Activated CD4-positive, alpha-beta T cell treated with anti-CD3 and anti-CD28 coated beads, Interleukin-2, amount 50 U/mL, for 1 hour (primary cell): Measurements from ENCODE around the gene DNAAF5.
"Not testable (repeated sequence)": the region's sequence is repeated elsewhere in the genome, so short reads cannot be mapped to it uniquely, and the experiment has no call there.

Experiments used
- DNase-seq: peaks from one replicate; pipeline ENCODE4 v3.0.0-alpha.2; 2020

The DNAAF5 gene

DNA sequence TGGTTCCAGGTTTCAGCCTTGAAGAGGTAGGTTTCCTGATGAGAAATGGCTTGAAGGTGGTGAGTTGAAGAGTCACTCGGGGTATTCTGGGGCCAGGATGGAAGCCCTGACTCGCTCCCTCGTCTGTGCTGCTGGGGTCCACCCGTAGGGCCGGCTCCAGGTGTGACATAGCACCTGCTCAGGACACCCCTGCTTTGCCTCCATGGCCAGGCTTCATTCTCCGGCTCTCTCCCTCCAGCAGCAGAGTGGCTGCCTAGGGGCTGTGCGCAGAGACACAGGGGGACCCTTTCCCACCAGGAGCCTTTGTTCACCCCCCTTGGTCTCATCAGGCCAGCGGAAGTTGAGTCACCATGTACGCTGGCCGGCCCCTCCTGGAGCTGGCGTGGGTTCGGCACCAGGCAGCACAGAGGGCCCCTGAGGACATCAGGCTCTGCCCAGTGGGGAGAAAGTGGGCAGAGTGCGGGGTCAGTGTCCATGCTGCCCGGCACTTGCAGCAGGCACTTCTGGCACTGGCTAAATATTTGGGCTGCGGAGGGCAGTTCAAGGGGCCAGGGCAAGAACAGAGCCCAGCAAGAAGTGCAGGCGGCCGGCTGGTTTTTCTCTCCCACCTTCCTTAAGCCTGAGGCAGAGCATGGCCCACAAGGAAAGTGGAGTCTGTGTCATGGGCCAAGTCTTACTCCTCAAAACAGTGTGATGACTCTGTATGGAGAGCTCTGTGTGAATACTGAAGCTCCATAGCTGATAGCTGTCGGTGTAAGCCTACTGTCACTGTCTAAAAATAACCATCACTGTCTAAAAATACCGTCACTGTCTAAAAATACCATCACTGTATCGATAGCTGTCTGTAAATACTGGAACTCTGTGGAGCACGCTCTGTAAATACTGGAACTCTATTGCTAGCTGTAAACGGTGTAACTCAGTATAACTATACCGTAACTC lies 4.3 kb downstream of the DNAAF5 start:
- no peak for DNase-seq

DNA sequence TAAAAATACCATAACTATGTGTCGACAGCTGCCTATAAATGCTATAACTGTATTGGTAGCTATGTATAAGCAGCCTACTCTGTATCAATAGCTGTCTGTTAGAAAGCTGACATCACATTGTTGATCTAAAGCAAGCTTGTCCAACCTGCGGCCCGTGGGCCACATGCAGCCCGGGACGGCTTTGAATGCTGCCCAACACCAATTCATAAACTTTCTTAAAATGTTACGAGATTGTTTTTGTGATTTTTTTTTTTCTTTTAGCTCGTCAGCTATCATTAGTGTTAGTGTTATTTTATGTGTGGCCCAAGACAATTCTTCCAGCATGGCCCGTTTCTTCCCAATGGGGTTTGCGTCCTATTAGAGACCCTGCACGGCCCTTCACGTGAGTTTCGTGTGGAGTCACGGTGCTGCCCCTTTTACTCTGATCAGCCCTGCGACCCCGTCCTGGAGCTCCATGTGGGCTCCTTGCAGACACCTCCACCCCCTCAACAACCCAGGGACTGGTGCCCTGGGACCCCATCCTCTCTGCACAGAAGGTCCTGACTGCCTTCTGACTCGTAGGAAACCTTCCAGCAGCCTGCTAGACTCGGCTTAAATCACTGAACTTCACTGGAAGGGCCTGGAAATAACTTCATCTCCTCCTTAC lies 5.1 kb downstream of the DNAAF5 start:
- no peak for DNase-seq

DNA sequence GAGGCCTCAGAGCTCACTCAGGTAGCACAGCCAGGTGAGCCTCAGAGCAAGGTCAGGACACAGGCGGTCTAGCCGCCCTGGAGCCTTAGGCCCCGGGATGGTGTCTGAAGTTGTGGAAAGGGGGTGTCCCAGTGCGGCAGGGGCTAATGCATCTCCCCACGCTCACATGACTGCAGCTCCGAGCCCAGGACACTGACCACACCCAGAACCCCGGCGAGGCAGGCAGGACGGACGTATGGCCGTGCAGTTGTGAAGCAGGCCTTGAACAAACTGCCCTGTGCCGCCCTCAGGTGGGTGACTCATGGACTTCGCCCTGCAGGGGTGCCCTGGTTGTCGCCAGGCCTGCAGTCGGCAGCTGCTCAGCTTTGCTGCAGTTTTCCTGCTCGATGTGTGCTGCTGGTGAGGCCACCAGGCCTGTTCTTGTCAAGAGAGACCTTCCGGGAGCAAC lies 5.6 kb downstream of the DNAAF5 start:
- peak; percentile 18 for DNase-seq

DNA sequence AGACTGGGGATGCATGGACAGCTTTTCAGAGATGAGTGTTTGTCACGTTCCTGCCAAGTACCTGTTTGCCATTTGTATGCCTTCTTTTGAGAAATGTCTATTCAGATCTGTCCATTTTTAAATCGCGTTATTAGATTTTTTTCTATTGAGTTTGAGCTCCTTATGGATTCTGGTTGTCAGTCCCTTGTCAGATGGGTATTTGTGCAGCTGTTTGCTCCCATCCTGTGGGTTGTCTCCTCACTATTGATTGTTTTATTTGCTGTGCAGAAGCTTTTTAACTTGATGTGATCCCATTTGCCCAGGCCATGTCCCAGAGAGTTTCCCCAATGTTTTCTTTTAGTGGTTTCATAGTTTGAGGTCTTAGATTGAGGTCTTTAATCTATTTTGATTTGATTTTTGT lies 6.1 kb downstream of the DNAAF5 start:
- DNase-seq: no peak

DNA sequence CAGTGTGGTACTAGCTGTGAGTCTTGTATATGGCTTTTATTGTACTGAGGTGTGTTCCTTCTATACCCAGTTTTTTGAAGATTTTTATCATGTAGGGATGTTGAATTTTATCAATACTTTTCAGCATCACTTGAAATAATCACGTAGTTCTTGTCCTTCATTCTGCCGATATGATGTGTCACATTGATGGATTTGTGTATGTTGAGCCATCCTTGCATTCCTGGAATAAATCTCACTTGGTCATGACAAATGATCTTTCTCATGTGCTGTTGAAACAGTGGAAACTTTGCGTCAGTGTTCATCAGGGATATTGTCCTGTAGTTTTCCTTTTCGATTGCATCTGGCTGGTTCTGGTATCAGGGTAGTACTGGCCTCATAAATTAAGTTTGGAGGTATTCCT lies 7.7 kb downstream of the DNAAF5 start:
- no peak for DNase-seq

DNA sequence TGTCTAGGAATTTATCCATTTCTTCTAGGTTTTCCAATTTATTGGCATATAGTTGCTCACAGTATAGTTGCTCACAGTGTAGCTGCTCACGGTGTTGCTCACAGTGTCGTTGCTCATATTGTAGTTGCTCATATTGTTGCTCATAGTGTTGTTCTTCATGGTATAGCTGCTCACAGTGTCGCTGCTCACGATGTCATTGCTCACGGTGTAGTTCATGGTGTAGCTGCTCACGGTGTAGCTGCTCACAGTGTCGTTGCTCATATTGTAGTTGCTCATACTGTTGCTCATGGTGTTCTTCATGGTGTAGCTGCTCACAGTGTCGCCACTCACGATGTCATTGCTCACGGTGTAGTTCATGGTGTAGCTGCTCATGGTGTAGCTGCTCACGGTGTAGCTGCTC lies 8.3 kb downstream of the DNAAF5 start:
- DNase-seq: no peak

DNA sequence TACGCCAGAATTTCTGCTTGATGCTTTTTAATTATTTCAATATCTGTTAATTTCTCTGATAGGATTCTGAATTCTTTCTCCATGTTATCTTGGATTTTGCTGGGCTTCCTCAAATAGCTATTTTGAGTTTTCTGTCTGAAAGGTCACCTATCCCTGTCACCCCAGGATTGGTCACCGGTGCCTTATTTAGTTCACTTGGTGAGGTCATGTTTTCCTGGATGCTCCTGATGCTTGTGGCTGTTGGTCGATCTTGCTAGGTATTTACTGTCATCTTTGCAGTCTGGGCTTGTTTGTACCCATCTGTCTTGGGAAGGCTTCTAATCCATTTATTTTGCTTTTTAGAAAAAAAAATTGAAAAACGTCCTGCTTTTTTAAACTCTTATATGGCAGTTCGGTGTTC lies 11.7 kb downstream of the DNAAF5 start:
- DNase-seq: no peak

DNA sequence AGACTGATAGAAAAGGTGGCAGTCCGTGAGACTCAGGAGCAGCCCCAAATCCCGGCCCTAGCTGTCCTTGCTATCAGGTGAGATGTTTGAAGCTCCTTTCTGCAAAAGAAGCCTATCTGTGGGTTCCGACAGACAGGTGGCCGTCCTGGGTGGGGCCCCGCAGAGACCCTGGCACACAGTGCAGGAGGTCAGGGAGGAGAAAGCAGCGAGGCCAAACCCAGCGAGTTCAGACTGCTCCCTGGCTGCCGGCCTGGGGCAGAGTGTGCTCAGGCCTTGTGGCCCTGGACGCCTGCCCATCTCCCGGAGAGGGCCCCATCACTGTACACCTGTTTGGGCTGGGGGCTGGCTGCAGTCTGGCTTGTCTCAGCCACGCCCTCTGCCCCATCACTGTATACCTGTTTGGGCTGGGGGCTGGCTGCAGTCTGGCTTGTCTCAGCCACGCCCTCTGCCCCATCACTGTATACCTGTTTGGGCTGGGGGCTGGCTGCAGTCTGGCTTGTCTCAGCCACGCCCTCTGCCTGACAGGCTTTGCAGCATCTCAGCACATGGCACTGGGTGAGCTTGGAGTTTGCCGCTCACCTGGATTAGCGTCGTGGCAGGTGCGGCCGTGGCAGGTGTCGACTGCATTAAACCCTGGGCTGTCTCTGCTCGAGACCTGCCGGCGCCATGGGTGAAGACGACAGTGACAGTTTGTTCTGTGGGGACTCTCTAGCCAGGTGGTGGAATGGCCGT lies 12.4 kb downstream of the DNAAF5 start:
- no peak for DNase-seq

DNA sequence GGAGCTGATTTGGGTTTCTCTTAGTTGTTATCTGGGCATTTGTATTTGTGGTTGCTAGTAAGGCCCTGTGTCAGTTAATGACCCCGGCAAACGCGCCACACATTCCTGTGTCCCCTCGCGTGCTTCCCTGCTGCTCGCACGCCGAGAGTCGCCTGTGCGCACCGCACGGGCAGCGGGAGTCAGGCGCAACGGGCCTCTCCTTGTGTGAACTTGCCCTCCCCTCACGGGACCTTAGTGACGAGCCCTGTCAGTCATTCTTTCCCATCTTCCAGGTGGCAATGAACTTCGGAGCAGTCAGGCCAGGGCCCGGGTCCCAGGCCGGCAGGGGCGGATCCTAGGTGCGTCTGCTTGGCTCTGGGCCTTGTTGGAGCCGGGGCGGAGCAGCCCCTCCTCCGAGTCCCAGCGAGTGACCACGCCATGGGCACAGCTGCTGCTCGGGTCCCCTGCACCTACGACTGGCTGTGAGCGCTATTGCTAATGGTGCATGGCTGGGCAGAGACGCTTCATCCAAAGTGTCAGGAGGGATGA lies 13.0 kb downstream of the DNAAF5 start:
- no peak for DNase-seq

DNA sequence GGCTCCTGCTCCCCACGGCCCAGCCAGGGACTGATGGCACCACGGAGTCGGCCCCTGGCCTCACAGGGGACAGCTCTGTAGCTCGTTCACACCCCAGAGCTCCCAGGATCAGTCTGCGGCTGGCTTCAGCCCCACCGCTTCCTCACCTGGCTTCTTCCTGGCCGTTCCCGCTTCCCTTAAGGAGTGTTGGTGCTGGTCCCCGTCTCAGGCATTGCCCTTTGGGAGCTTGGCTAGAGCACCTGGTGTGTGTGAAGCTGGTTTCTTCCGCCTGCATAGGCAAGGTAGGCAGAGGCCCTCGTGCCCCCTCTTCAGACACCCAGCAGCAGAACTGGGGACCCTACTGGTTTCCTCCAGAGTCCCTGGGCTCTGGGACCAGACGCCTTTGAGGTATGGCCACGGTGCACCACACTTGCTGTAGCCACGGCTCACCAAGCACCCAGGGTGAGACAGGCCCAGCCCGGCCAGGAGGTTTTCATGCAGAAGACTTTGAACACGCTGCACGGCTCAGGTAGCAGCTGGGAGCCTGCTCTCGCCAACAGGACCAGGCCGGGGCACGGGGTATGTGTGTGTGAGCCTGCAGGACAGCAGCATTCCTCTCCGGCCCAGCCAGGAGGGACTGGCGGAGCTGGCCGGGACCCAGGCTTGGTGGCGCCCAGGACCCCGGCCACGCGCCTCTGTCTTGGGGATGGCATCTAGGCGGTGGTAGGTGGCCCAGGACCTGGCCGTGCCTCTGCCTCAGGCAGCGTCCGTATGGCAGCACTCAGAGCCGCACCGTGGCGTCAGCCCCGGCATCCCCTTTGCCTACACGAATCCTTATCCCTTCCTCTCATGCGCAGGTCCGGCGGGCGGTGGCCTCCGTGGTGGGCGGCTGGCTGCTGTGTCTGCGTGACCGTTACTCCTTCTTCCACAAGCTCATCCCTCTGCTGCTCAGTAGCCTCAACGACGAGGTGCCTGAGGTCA lies 13.8 kb downstream of the DNAAF5 start:
- no peak for DNase-seq

DNA sequence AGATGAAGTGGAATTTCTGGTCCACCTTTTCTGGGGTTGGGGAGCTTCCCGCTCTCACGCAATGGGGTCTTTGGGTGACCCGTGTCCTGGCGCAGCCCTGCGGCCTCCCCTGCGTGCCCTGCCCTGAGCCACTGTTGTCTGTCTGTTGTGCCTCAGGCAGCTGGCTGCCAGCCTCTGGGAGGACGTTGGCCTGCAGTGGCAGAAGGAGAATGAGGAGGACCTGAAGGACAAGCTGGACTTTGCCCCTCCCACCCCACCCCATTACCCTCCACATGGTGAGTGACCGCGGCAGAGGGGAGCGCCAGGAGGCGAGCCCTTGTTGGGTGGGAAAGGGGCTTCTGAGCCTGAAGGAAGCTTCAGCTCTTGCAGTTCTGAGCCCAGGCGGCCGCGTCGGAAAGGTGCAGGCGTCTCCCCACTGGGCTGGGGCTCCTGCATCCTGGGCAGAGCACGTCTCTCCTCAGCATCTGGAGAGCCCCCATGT lies 14.7 kb downstream of the DNAAF5 start:
- DNase-seq: no peak

DNA sequence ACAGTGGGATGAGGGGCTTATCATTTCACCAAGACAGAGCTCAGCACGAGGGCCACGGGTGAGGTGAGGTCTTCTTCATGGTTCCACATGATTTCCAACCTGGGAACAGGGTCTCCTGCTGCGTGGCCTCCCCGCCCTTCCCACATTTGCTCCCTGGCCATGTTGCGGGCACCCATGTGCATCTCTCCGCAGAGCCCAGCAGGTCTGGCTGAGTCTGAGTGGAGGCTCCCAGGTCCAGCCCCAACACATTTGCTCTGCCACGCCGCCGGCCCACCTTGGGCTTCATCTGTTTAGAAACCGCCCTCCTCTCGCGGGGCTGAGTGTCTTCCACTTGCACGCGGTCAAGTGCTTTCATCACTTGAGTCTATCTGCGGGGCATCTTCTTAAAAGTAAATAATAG lies 15.4 kb downstream of the DNAAF5 start:
- no peak for DNase-seq

DNA sequence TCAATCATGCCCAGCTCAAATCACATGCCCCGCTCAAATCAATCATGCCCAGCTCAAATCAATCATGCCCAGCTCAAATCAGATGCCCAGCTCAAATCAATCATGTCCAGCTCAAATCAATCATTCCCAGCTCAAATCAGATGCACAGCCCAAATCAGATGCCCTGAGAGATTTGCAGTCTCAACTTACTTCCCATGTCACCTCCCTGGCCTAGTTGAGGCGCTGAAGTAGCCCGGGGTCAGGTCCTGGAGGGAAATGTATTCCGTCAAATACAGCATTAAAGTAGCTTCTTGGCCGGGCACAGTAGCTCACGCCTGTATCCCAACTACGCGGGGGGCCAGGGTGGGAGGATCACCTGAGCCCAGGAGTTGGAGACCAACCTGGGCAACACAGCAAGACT lies 16.3 kb downstream of the DNAAF5 start:
- DNase-seq: no peak

DNA sequence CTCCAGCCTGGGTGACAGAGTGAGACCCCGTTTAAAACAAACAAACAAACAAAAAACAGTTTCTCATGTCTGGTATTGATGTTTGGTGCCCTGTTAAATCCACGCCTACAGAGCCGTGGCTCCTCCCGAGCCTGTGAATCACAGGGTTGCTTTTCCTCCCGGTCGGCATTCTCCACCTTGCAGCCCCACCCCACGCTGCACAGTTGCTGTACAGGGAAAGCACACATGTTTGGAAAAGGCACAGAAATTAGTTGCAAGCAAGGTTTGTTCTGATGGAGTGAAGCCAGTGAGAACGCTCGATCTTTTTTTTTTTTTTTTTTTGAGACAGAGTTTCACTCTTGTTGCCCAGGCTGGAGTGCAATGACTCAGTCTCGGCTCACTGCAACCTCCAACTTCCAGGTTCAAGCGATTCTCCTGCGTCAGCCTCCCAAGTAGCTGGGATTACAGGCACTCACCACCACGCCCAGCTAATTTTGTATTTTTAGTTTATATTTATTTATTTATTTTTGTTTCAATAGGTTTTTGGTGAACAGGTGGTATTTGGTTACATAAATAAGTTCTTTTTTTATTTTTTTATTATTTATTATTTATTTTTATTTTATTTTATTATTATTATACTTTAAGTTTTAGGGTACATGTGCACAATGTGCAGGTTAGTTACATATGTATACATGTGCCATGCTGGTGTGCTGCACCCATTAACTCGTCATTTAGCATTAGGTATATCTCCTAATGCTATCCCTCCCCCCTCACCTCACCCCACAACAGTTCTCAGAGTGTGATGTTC lies 17.0 kb downstream of the DNAAF5 start:
- not testable (repeated sequence) for DNase-seq

DNA sequence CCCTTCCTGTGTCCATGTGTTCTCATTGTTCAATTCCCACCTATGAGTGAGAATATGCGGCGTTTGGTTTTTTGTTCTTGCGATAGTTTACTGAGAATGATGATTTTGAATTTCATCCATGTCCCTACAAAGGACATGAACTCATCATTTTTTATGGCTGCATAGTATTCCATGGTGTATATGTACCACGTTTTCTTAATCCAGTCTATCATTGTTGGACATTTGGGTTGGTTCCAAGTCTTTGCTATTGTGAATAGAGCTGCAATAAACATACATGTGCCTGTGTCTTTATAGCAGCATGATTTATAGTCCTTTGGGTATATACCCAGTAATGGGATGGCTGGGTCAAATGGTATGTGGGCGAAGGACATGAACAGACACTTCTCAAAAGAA lies 17.6 kb downstream of the DNAAF5 start:
- DNase-seq: not testable (repeated sequence)

DNA sequence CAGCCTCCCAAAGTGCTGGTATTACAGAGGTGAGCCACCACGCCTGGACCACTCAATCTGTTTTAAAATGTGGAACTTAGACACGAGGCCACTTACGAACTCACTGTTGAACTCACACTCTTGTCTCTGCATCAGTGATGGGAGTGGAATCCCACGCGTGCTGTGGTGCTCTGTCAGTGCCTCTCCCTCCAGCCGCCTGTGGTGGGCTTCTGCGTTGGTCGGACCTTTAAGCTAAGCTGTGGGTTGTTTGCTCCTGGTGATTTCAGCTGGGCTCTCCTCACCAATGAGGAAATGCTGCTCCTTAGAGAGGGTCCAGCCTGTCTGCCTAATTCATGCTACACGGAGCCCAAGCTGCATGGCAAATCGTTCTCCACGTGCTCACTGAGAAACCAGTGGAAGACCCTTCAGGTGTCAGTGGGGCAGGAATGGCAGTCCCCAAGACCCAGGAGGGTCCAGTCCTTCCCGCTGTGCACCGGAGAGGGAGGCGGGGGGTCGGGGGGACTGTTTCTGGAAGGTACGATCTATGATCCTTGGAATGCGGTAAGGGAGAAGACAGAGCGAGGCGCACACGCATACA lies 18.4 kb downstream of the DNAAF5 start:
- DNase-seq: no peak

DNA sequence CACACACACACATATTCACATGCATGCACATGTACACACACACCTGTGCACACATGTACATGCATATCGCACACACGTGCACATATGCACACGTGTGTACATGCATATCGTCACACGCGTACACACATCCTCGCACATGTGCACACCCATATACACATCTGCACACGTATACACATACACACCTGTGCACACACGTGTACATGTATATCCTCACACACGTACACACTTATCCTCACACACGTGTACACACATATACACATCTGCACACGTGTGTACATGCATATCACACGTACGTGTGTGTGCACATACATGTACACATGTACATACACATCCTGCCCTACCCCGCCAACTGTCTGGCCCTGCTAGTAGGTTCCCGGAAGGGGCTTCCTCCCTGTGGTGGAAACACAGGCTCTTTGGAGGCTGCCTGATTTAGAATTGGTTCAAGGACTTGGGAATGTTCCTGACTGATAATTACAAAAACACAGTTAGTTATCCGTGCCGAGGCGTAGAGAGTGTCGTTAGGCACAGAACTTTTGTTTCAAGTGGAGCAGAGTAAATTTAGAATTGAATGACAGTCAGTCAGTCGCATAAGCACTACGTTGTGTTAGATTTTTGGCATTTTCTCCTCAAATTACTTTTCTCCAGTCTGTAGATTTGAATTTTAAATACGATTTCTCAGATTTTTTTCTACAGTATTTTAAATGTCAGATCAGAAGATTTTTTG lies 19.1 kb downstream of the DNAAF5 start:
- no peak for DNase-seq

DNA sequence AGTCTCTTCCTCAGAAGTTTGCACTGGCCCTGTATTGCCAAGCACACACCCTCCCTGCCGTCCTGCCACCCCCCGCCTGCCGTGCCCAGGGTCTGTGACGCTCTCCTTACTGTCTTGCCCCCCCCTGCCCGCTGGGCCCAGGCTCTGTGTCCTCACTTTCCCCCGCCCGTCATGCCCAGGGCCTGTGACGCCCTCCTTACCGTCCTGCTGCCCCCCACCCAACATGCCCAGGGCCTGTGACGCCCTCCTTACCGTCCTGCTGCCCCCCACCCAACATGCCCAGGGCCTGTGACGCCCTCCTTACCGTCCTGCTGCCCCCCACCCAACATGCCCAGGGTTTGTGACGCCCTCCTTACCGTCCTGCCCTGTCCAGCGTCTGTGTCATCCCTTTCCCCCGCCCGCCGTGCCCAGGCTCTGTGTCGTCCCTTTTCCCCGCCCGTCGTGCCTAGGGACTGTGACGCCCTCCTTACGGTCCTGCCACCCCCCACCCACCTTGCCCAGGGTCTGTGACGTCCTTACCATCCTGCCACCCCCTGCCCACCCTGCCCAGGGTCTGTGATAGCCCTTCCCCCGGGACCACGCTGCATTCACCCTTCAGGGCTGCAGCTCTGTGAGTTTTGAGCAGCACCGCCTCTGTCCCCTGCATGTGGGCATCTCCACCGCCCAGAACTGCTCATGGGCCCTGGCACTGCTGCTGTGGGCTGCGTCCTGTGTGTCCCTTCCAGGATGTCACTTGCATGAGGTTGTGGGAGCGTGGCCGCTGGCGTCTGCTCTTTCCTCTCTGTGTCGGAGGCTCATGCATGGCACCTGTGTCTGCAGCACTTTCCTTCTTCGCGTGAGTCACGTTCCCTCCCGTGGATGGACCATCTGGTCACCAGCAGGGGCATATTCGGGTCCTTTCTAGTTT lies 19.9 kb downstream of the DNAAF5 start:
- DNase-seq: no peak

DNA sequence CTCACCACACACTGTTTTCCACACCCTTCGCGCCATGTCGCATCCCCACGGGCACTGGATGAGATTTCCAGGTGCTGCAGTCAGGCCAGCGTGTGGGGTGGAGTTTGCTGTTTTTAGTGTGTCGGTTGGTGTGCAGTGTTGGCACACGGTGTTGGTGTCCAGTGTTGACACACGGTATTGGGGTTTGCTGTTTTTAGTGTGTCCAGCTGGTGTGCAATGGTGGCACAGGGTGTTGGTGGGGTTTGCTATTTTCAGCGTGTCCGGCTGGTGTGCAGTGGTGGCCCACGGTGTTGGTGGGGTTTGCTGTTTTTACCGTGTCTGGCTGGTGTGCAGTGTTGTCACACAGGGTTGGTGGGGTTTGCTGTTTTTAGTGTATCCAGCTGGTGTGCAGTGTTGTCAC lies 20.7 kb downstream of the DNAAF5 start:
- no peak for DNase-seq
